Activated T-cell treated with anti-CD3 and anti-CD28 coated beads, Interleukin-2, amount 50 U/mL, for 72 hours (primary cell): Measurements from ENCODE around the gene KRT77. TPM values are rescaled to one million over a fixed set of nuclear protein-coding genes. Genes with fewer than 3 reads are reported as not detected.

Source experiments
- ATAC-seq, 2 donors: fragments of 150-1000 bp; cut with Tn5 transposase; replicated peaks in 1 of 2; 2 replicates each; pipeline ENCODE4 v1.10.0; 2021; ENCODE audit warnings: moderate library complexity in 2 of 2, mild to moderate bottlenecking in 1 of 2
- DNase-seq, 2 donors: peaks; one replicate each; pipeline ENCODE4 v3.0.0; 2021 to 2022; ENCODE audit warnings: mixed read lengths in 1 of 2
- H3K27ac Mint-ChIP-seq: one replicate; pipeline ENCODE4 v1.8.0; 2022; ENCODE audit warnings: mild to moderate bottlenecking, moderate library complexity, mixed read lengths
- H3K27me3 Mint-ChIP-seq: one replicate; pipeline ENCODE4 v1.8.0; 2022; ENCODE audit warnings: low read depth, mixed read lengths
- H3K36me3 Mint-ChIP-seq, 2 donors: one replicate each; pipeline ENCODE4 v1.8.0; 2022; ENCODE audit warnings: mixed read lengths in 2 of 2, mild to moderate bottlenecking in 1 of 2; ENCODE audit not compliant: insufficient read depth in 2 of 2
- H3K4me1 Mint-ChIP-seq: one replicate; pipeline ENCODE4 v1.8.0; 2022; ENCODE audit warnings: low read depth, mixed read lengths
- H3K4me3 Mint-ChIP-seq, 2 donors: one replicate each; pipeline ENCODE4 v1.8.0; 2022; ENCODE audit warnings: mild to moderate bottlenecking in 2 of 2, mixed read lengths in 2 of 2, moderate library complexity in 2 of 2
- H3K9me3 Mint-ChIP-seq, 2 donors: one replicate each; pipeline ENCODE4 v1.8.0; 2022; ENCODE audit warnings: mixed read lengths in 2 of 2
- total RNA-seq, 2 donors: library from RNA; stranded (reverse); gene quantifications; one replicate each; pipeline ENCODE4 v1.2.3, GENCODE V29; 2022

The KRT77 gene
- total RNA-seq, 2 donors from 2014 or later, result not detected

DNA sequence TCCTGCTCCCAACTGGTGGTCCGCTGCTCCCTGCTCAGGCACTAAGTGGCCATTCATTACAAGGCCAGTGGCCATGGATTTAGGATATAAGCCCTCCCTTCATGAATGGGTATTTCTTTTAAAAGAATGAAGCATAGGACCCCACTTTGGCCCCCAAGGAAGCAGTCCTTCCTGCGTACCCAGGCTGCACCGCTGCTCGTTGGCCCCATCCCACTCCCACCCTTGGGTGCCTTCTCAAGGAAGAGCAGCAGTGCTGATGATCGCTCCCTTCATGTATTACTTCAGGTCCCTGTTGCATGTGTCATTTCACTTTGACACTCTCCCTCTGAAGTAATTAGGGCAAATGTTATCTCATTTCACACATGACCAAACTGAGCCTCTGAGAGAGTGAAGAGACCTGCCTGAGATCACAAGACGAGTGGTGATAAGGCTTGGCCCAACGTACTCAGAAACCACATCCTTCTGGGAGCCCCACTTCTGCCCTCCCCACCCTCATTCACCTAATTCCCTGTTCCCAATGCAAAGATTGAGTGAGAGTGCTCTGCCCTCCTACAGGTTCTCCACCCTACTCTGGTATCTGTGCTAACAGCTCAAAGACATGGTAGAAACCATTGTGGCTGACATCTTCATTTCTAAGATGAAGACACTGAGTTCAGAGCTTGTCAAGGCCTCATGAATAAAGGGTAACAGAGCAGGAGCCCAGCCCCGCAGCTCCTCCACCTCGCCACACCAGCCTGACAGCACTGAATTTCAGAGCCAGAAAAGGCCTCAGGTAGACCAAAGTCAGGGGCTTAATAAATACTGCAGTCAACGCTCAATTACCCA, 41.0 kb downstream of the KRT77 start:
- Mint-ChIP-seq H3K27ac (no peak overlapping the region), H3K36me3 (no peaks in the 10 kb centered on the region), H3K27me3 (no peaks in the 10 kb centered on the region), H3K4me1 (peaks cover 5% of the 10 kb centered on the region), H3K4me3 (no peak overlapping the region), H3K9me3 (no peaks in the 10 kb centered on the region)
- ATAC-seq (no peak), DNase-seq (no peak)

DNA sequence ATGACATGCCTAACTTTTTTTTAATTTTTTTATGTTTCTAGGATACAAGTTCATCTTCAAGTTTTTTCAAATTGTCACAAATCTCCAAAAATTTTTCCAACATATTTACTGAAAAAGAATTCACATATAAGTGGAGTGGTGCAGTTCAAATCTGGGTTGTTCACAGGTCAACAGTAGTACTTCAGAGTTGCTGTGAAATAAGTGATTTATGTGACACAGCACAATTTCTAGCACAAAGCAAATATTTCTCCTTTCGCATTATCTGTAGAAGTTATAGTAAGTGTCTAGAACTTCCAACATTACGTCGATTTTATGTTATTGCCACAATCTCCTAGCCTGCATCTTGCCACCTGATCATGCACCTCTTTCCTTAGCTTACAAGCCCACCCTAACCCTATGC, 41.7 kb downstream of the KRT77 start:
- no peak for DNase-seq
- ATAC-seq, result no peak
- H3K27me3 Mint-ChIP-seq, result no peaks in the 10 kb centered on the region
- no peak overlapping the region for H3K4me3 Mint-ChIP-seq
- no peaks in the 10 kb centered on the region for H3K36me3 Mint-ChIP-seq
- no peak overlapping the region for H3K27ac Mint-ChIP-seq
- no peaks in the 10 kb centered on the region for H3K9me3 Mint-ChIP-seq
- H3K4me1 Mint-ChIP-seq, result peaks cover 5% of the 10 kb centered on the region

DNA sequence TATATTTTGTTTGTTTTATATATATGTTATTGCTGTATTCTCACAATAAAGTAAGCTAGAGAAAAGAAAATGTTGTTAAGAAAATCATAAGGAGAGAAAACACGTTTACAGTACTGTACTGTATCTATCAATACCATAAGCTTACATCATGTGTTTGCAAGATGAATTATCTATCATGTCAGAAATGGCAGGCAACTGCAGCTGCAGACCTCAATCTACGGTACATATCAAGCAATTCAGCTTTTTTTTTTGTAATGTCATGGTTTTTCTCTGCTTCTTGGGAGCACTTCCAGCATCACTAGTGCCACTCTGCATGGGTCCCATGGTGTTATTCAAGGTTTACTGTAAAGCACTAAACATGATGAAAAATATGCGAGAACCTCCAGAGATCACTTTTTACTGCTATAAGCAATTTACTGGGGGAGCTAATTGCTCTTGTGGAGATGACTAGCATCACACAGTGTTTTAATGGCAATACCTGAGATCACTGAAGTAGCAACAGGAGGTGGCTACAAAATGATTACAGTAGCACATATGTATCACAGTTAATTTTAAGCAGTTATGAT, 42.3 kb downstream of the KRT77 start:
- Mint-ChIP-seq H3K27me3 (no peaks in the 10 kb centered on the region), H3K27ac (no peak overlapping the region), H3K9me3 (no peaks in the 10 kb centered on the region), H3K36me3 (no peaks in the 10 kb centered on the region), H3K4me1 (peaks cover 5% of the 10 kb centered on the region), H3K4me3 (no peak overlapping the region)
- no peak for DNase-seq
- ATAC-seq, result no peak

DNA sequence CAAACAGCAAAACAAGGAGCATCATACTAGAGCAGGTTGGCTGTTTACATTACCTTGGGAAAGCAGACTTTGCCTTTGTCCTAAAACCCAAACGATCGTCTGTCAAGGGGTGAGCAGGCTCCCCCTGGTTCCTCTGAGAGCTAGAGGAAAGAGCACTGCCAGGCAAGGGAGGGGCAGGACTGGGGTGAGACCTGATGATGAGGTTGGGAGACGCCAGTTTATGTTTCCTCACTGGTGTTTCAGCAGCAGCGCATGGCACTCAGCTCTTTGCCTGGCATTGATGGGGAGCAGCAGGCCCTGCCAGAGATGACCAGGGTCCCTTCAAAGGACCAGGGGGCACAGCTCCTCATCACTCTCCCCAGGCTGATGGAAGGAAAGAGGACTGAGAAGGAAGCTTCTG, 43.4 kb downstream of the KRT77 start:
- Mint-ChIP-seq H3K36me3 (no peaks in the 10 kb centered on the region), H3K4me1 (peaks cover 5% of the 10 kb centered on the region), H3K9me3 (no peaks in the 10 kb centered on the region), H3K4me3 (no peak overlapping the region), H3K27ac (no peak overlapping the region), H3K27me3 (no peaks in the 10 kb centered on the region)
- DNase-seq, result no peak
- ATAC-seq, result no peak

DNA sequence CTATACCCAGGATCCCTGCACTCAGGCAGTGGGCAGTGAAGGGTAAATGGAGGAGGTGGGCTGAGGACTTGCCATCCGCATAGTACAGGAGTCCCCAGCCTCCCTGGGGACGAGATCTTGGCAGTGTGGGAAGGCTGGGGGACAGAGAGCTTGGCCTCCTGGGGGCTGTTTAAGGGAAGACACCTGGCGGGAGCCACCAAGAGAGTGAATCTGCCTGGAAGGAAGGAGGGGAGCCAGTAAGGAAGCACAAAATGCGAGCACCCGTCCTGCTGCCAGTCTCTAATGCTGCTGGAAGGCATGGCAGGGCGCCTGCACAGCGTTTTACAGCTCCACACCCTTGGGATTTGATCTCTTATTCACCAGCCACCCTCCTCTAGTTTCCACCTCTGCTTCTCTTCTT, 43.9 kb downstream of the KRT77 start:
- H3K4me1 Mint-ChIP-seq, result peaks cover 5% of the 10 kb centered on the region
- no peak overlapping the region for H3K4me3 Mint-ChIP-seq
- DNase-seq, result no peak
- no peaks in the 10 kb centered on the region for H3K36me3 Mint-ChIP-seq
- no peak for ATAC-seq
- no peak overlapping the region for H3K27ac Mint-ChIP-seq
- H3K27me3 Mint-ChIP-seq, result no peaks in the 10 kb centered on the region
- no peaks in the 10 kb centered on the region for H3K9me3 Mint-ChIP-seq

DNA sequence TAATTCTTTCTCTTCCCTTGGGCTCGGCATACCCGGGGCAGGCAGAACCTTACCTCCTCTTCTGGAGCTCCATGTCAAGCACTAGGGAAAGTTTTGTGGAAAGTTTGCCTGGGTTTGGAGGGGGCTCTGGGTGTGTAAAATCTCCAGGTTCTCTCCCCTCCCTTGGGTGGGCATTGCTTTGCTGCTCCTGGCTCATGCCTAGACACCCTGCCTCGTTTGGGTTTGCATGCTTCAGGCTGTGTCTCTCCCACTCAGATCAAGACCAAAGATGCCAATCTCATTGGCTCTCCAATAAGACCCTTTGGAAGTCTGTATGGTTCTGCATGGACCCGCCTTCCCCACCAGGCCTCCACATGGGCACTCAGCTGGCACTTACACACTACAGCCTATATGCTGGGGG, 45.1 kb downstream of the KRT77 start:
- H3K27me3 Mint-ChIP-seq, result no peaks in the 10 kb centered on the region
- no peak overlapping the region for H3K27ac Mint-ChIP-seq
- DNase-seq (no peak), ATAC-seq (no peak)
- H3K9me3 Mint-ChIP-seq, result no peaks in the 10 kb centered on the region
- H3K4me3 Mint-ChIP-seq, result no peak overlapping the region
- H3K4me1 Mint-ChIP-seq, result peaks cover 5% of the 10 kb centered on the region
- no peaks in the 10 kb centered on the region for H3K36me3 Mint-ChIP-seq

DNA sequence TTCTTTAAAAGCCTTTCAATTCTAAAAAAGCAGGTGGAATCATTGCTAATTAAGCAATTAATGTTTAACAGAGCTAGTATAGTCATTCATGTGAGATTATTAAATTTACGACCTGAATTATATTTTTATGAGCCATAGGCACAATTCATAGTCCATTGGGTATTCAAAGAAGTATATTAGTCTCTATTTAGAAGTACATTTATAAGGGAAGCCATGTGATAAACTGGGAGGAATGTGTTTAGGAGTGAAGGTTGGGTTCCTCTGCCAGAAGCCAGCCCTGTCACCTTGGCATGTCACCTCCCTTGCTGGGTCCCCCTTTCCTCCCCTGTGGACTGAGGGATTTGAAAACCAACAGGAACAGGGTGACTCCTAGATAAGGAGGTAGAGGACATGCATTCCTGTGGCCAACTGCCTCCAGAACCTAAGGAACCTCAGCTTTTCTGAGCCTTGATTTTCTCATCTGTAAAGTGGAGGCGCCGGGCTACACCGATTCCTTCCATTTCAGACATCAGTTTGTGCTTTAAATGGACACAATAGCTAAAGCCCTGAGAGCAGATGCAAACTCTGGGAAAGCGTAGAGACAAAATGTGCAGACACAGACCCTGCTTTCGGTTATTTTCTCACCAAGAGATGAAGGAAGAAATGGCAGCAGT, 45.9 kb downstream of the KRT77 start:
- H3K4me1 Mint-ChIP-seq, result peaks cover 3% of the 10 kb centered on the region
- H3K27me3 Mint-ChIP-seq, result no peaks in the 10 kb centered on the region
- H3K9me3 Mint-ChIP-seq, result no peaks in the 10 kb centered on the region
- H3K4me3 Mint-ChIP-seq, result no peak overlapping the region
- H3K36me3 Mint-ChIP-seq, result no peaks in the 10 kb centered on the region
- no peak overlapping the region for H3K27ac Mint-ChIP-seq
- ATAC-seq (no peak), DNase-seq (no peak)

DNA sequence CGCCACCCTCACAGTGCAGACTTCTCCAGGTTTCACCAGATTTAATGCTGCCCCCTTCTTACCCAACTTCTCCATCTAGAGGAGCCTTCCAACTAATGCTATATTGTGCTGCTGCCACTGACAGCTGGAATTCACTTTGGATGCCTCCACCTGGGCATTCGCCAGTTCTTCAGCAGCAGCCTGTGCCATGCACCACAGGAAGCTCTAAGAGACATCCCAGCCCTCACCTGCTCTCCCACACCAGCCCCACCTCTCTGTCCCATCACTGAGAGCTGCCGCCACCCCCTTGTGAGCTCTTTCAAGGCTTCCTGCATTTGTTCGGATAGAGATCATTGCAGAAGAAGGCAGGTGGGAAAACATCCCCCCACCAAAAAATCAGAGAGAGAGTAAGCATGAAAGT, 46.7 kb downstream of the KRT77 start:
- Mint-ChIP-seq H3K9me3 (no peaks in the 10 kb centered on the region), H3K27me3 (no peaks in the 10 kb centered on the region), H3K27ac (no peak overlapping the region), H3K4me3 (no peak overlapping the region), H3K4me1 (no peaks in the 10 kb centered on the region), H3K36me3 (no peaks in the 10 kb centered on the region)
- DNase-seq (no peak), ATAC-seq (no peak)

DNA sequence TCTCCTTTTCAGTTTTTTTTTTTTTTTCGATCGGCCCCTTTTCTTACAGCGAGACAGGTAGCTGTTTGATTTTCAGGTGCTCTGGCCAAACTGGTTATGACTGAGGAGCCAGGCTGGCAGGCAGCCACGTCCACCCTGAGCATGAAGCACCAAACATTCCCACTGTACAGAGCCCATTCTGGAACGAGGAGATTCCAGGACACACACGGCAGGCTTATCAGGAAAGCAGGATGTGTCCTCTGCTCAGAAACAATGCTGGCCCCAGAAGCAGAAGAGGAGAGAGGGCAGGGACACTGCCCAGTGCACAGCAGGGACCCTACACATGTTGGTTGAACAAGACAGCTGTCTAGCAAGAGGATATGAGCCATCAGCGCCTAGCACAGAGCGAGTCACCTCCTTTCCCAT, 47.6 kb downstream of the KRT77 start:
- H3K4me3 Mint-ChIP-seq, result no peak overlapping the region
- no peak overlapping the region for H3K27ac Mint-ChIP-seq
- H3K36me3 Mint-ChIP-seq, result no peaks in the 10 kb centered on the region
- ATAC-seq, result no peak
- H3K4me1 Mint-ChIP-seq, result no peaks in the 10 kb centered on the region
- DNase-seq, result no peak
- H3K27me3 Mint-ChIP-seq, result no peaks in the 10 kb centered on the region
- no peaks in the 10 kb centered on the region for H3K9me3 Mint-ChIP-seq

DNA sequence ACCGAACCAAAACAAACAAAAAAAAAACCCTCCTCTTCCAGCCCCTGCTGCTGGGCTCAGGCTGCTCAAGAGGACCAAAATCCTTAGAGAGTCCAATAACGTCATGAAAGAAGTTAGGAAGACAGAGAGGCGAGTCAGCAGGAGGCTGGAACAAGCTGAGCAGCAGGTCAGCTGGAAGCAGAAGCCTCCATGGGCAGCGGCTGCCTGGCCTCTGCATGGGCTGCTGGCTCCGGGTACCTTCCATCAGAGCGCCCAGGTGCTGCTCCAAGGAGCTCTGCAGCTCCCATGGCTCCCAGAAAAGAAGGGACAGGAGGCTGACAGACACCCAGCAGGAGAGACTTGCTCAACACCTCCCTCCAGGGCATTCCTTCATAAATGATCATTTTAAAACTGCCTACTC, 48.1 kb downstream of the KRT77 start:
- H3K9me3 Mint-ChIP-seq, result no peaks in the 10 kb centered on the region
- H3K27me3 Mint-ChIP-seq, result no peaks in the 10 kb centered on the region
- ATAC-seq (no peak), DNase-seq (no peak)
- H3K27ac Mint-ChIP-seq, result no peak overlapping the region
- H3K36me3 Mint-ChIP-seq, result no peaks in the 10 kb centered on the region
- H3K4me3 Mint-ChIP-seq, result no peak overlapping the region
- H3K4me1 Mint-ChIP-seq, result no peaks in the 10 kb centered on the region

DNA sequence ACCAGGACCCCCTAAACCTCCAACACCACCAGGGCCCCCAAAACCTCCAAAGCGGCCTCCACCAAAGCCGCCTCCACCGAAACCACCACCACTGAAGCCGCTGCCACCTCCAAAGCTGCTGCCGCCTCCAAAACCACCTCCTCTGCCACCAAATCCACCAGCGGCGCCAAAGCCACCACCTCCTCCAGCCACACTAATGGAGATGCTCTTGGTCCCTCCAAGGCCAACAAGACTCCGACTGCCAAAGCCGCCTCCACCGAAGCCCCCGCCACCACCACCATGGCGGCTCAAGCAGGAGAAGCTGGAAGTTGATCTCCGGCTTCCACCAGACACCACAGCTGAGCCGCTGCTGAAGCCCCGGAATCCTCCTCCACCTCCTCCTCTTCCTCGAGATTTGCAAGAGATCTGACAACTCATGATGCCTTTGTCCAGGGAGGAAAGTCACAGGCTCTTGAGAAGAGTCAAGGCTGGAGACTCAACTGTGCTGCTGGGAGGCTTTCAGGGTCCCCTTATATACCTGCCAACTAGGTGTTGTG, 51.5 kb downstream of the KRT77 start, which contains the start of gene KRT2:
KRT2 (minus strand) TSS at position 486 of the 536 bp plus-strand sequence; CDS start at position 417, 69 bp downstream.
- Mint-ChIP-seq H3K4me3 (no peak within 1 kb of the TSS), H3K27me3 (no peaks in the 10 kb centered on the region), H3K27ac (no peak within 1 kb of the TSS), H3K9me3 (no peaks in the 10 kb centered on the region), H3K36me3 (no peaks in the 10 kb centered on the region), H3K4me1 (peaks cover 6% of the 10 kb centered on the region)
- DNase-seq (no peak), ATAC-seq (no peak)

DNA sequence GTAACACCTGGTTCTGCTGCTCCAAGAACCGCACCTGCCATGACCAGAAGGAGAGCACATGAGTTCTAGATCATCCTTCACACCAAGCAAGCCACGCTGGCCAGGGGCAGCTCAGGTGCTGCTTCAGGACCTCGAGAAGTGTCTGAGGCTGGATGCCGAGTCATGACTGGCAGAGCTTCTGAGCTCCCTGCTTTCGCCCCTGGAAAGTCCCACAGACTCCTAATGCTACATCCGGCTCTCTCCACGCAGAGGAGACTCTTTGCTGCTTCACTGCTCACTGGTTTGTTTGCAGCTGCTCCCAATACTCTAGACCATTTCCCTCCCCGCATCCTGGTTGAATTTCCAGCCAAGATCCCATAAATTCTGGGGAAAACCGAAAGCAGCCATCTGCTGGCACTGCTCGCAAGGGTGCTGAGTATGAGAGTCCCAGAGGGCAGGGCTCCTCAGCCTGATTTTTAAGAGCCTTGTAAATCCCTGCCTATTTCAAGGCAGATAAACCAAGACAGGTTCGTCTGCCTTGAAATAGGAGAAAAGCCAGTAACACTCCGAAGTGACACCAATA, 52.7 kb downstream of the KRT77 start:
- Mint-ChIP-seq H3K4me3 (no peak overlapping the region), H3K4me1 (peaks cover 18% of the 10 kb centered on the region), H3K36me3 (no peaks in the 10 kb centered on the region), H3K27me3 (no peaks in the 10 kb centered on the region), H3K9me3 (no peaks in the 10 kb centered on the region), H3K27ac (no peak overlapping the region)
- DNase-seq, result no peak
- ATAC-seq, result no peak

DNA sequence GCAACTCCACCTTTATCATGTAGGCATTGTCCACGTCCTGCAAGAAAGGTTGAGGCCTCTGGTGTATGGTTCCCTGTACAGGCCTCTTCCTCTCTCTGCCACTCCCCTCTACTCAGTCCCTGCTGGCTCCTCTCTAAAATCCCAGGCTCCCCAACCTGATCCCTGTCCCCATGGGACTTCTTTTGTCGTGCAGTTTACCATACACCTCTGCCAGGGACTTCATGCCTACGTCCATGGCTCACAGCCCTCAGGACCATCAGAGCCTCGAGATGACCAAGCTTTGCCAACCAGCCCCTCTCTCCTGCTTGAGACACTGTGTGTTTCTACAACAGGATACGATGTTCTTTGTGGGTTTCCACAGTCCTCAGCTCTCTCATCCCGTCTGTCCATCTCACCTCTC, 54.3 kb downstream of the KRT77 start:
- H3K27me3 Mint-ChIP-seq, result no peaks in the 10 kb centered on the region
- no peaks in the 10 kb centered on the region for H3K36me3 Mint-ChIP-seq
- no peaks in the 10 kb centered on the region for H3K9me3 Mint-ChIP-seq
- DNase-seq (no peak), ATAC-seq (no peak)
- no peak overlapping the region for H3K4me3 Mint-ChIP-seq
- peak overlapping the region; percentile 26 for H3K27ac Mint-ChIP-seq
- peaks cover 31% of the 10 kb centered on the region for H3K4me1 Mint-ChIP-seq
